B cell (primary cell): Measurements from ENCODE around the gene TLR9.
"Not testable (repeated sequence)": the region's sequence is repeated elsewhere in the genome, so short reads cannot be mapped to it uniquely, and the experiment has no call there.

Experiments used
- EZH2 ChIP-seq: IDR thresholded peaks from 2 replicates; pipeline ENCODE4 v1.6.1; 2012; ENCODE audit warnings: borderline replicate concordance, low read depth, mild to moderate bottlenecking, moderate library complexity, low read length; ENCODE audit not compliant: insufficient read depth, poor library complexity, severe bottlenecking
- TF ChIP-seq, protein P1 (sequence below): fragments of 200-600 bp; IDR thresholded peaks from one replicate; pipeline ENCODE4 v1.8.0; 2022; ENCODE audit warnings: antibody characterized with exemption, mild to moderate bottlenecking

DNA sequence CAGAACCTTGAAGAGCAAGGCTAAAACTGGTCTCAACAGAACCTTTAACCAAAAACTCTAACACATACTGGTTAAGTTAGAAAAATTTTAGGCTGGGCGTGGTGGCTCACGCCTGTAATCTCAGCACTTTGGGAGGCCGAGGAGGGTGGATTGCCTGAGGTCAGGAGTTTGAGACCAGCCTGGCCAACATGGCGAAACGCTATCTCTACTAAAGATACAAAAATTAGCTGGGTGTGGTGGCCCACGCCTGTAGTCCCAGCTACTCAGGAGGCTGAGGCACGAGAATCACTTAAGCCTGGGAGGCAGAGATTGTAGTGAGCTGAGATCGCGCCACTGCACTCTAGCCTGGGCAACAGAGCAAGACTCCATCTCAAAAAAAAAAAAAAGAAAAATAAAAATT is 46.7 kb upstream of the TLR9 start:
- TF ChIP-seq, protein P1, sequence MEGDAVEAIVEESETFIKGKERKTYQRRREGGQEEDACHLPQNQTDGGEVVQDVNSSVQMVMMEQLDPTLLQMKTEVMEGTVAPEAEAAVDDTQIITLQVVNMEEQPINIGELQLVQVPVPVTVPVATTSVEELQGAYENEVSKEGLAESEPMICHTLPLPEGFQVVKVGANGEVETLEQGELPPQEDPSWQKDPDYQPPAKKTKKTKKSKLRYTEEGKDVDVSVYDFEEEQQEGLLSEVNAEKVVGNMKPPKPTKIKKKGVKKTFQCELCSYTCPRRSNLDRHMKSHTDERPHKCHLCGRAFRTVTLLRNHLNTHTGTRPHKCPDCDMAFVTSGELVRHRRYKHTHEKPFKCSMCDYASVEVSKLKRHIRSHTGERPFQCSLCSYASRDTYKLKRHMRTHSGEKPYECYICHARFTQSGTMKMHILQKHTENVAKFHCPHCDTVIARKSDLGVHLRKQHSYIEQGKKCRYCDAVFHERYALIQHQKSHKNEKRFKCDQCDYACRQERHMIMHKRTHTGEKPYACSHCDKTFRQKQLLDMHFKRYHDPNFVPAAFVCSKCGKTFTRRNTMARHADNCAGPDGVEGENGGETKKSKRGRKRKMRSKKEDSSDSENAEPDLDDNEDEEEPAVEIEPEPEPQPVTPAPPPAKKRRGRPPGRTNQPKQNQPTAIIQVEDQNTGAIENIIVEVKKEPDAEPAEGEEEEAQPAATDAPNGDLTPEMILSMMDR = not testable (repeated sequence)
- not testable (repeated sequence) for TF ChIP-seq EZH2
